HG02798 (cell line): ENCODE results near the gene CHMP2A.

Experiments used
- ATAC-seq: cut with Tn5 transposase; IDR thresholded peaks from one replicate; pipeline ENCODE4 v1.9.1; 2021; ENCODE audit warnings: mild to moderate bottlenecking; ENCODE audit not compliant: unreplicated experiment, poor library complexity

CHMP2A gene

DNA sequence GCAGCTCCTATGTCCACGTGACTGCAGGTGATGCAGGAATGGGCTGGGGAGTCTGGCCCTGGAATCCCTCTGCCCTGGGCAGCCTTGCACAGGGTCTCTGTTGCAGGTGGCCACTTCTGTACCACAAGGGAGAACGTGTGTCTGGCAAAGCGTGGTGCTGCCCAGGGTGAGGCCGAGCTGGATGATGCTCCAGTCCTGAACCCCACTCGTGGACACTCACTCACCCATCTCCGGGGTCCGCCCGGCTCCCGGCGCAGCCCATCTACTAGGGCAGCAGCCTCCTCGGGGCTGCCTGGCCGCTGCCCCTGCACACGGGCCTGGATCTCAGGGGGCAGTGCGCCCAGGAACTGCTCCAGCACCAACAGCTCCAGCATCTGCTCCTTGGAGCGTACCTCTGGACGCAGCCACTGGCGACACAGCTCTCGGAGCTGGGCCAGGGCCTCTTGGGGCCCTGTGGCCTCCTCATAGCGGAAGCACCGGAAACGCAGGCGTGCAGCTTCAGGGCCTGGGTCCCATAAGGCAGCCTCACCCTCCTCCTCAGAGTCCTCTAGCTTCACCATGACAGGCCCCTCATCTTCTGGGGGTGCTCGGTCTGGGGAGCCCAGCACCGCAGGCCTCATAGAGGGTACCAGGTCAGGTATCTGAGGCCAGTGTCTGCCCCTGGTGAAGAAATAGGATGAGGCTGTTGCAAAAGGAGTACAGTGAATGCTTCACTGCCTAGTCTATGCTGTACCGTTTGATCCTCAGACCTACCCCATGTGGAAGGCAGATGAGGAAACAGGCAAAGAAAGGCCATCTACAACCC is 16.1 kb upstream of the CHMP2A start:
- ATAC-seq = no peak

DNA sequence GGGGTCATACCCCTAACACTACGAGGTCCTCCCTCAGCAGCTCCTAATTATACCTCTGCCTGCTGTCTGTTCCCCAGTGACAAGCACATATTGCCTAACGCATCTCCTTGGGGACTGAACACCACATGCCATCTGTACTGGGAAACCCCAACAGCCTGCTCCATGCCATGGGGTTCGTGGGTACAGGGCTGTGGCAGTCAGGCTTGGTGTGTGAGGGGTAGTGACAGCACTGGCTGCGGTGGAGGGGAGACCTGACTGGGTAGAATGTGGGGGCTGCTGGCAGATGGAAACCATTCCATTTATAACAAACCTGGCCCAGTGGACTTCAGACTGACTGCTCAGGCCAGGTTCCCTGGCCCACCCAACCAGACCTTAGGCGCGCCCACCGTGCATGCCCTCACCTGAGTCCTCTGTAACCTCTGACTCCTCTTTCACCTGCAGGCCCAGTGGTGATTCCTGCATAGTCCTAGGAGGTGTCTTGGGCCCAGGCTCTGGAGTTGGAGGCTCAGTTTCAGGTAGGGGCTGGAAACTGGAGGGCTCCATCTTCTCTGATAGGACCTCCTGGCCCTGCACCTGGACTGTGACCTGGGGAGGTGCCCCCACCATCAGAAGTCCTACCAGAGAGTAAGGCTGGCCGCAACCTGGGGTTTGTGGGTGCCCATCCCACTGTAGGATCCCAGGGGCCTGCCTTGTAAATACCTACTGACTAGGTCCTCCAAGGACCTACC is 15.2 kb upstream of the CHMP2A start:
- ATAC-seq = no peak

DNA sequence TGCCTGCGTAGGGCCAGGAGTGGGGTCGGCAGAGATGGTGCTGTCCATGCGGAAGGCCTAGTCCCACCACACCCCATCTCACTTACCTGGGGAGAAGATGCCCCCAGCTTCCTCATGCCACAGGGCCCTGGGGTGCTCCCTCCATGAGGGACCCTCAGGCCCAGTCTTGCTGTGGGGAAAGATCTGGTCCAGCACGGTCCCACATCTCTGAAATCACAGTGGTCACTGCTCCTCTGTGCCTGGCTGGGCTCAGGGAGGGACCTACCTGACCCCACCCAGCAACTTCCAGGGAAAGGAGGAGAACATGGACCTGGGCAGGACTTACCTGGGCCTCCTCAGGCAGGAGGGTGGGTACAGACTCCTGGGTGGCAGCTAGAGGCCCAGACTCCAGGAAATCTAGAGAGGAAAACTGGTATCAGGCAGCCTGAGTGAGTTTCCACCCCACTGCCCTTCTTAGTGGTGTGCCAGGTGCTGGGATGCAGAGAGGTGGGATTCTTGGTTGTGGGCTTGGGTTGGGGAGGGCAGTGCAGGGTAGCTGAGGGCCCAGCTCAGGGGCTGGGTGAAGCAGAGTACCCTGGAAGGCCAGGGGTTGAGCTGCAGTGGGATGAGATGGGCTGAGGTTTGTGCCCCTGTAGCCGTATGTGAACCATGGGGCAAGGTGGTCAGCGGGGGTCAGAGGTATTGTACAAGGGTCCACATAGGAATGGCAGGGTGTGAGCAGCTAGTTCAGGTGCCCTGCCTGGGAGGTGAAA is 14.5 kb upstream of the CHMP2A start:
- no peak for ATAC-seq

DNA sequence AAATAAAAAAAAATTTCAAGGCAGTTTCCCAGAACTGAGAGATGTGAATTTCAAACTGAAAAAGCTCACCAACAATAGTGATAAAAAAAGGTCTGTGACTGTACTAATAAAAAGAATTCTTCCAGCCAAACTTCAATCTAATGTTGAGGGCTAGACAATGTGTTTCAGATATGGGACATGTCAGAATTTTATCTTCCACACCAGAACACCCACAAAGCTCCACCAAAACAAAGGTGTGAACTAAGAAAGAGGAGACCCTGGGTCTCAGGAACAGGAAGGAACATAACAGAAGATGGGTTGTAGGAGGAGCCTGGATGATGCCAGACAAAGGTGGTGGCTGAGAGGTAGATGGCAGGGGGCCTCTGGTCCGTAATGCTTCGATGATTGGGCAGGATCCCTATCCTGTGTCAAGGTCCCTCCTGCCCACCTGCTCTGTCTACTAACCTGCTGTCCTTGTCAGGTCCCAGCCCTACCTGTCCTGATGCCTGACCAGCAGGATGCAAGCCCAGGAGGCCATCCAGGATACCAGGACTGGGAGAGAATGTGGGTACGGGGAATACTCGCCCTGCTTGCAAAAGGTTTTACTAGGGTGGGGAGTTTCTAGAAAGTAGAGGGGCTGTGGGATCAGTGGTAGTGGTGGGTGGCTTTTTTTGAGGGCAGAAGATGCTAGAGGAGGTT is 13.7 kb upstream of the CHMP2A start:
- ATAC-seq = no peak

DNA sequence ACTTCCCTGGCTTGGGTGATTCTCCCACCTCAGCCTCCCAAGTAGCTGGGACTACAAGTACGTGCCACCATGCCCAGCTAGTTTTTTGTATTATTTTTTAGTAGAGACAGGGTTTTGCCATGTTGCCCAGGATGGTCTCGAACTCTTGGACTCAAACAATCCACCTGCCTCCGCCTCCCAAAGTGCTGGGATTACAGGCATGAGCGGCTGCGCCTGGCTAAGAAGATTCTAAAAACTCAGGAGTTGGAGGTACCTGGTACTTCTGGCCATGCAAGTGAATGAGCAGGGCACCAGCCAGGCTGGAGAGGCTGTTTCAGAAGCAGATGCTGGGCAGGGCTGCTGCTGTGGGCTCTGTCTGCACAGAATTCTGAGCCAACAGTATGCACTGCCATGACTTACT is 12.1 kb upstream of the CHMP2A start:
- ATAC-seq = no peak

DNA sequence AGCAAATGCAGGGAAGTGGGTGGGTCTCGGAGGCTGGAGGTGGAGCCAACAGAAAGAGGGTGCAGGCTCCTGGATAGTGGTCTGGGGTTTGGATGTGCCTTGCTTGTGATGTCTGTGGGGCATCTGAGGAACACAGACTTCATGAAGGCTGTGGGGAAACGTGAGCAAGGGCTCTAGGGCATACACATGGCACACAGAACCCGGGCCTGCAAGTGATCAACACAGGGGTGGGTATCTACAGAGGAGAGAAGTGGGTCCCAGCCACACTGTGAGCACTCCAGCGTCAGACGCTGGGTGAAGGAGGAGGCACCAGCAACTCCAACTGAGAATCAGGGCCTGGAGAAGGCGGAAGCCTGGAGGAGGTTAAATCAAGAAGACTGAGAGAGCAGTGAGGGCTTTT is 8.9 kb upstream of the CHMP2A start:
- no peak for ATAC-seq

DNA sequence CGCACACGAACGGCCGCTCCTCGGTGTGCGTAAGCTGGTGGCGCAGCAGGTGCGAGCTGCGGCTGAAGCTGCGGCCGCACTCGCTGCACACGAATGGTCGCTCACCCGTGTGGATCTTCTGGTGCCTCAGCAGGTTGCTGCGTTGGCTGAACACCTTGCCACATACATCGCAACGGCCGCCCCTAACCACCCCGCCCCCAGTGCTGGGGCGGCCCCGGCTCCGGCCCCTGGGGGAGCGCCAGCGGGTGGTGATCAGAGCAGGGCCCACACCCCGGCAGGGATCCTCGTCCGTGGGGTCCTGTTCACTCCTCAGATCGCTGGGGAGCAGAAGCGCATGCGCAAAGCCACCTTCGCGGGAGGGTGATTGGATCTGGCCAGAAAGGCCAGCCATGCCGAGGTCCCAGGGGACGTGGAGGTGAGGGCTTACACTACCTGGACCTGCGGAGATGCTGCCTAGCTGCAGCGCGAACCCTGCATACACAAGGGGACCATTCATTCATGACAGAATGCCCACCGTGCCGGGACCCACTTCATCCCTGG is 8.2 kb upstream of the CHMP2A start:
- no peak for ATAC-seq

DNA sequence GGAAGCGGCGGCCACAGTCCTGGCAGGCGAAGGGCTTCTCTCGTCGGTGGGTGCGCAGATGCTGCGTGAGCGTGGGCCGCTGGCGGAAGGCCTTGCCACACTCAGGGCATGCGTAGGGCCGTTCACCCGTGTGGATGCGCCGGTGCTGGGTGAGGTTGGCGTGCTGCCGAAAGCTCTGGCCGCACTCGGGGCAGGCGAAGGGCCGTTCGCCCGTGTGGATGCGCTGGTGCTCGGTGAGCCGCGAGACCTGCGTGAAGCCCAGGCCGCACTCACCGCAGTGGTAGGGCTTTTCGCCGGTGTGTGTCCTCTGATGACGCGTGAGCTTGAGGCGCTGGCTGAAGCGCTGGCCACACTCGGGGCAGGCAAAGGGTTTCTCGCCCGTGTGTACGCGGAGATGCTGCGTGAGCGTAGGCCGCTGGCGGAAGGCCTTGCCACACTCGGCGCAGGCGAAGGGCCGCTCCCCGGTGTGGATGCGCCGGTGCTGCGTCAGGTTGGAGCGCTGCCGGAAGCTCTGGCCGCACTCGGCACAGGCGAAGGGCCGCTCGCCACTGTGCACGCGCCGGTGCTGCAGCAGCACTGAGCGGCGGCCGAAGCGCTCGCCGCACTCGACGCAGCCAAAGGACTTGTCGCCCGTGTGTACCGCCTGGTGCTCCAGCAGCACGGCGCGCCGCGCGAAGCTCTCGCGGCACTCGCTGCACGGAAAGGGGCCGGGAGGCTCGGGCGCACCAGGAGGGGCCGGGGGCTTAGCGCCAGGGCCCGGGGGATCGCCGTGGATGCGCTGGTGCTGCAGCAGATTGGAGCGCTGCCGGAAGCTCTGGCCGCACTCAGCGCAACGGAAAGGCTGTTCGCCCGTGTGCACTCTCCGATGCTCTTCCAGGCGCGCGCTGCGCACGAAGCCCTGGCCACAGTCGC is 7.5 kb upstream of the CHMP2A start:
- ATAC-seq = no peak

DNA sequence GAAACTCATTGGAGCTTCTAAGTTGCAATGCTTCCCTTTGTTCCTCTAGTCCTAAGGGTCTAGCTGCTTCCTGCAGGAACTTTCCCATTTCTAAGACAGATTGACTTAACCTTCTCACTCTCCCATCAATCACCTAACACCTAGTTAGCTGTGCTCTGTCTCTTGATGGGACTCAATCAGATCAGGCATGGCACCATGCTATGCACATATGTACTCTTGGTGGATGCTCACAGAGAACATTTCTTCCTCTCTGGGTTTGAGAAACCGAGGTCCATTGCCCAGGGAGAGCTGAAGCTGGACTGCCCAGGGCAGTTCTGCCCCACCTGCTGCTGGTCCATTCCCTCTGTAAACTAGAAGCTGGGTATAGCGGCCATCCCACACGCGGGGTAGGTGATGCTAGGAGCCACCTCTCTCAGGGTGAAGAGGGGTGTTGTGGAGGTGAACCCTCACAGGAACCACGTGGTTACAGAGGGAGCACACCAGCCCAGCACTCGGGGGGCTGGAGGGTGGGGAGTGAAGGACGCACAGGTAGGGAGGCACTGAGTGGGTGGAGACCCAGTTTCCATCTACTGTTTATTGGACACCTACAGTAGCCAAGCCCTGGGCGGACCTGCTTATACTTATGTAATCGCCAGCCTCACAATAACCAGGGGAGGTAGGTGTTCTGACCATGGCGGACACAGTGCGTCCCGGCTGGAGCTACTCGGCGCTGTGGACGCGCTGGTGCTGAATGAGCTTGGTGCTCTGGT is 6.6 kb upstream of the CHMP2A start:
- ATAC-seq = no peak

DNA sequence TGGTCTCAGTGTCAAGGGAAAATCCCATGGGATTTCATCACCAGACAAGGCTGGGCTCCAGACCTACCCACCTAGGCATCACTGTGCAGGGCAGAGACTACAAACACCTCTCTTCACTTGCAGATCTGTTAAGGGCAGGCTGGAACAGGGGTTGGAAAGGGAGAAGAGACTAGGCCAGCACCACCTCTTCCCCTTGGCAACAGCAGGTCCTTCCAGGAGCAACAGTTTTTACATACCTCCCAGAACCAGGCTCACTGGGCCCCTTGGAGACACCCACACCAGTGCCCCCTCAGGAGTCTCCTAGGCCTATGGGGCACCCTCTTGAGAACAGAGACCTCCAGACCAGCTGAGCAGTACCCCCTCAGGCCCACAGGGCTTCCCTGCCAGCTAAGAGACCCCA is 6.0 kb upstream of the CHMP2A start:
- ATAC-seq = no peak

DNA sequence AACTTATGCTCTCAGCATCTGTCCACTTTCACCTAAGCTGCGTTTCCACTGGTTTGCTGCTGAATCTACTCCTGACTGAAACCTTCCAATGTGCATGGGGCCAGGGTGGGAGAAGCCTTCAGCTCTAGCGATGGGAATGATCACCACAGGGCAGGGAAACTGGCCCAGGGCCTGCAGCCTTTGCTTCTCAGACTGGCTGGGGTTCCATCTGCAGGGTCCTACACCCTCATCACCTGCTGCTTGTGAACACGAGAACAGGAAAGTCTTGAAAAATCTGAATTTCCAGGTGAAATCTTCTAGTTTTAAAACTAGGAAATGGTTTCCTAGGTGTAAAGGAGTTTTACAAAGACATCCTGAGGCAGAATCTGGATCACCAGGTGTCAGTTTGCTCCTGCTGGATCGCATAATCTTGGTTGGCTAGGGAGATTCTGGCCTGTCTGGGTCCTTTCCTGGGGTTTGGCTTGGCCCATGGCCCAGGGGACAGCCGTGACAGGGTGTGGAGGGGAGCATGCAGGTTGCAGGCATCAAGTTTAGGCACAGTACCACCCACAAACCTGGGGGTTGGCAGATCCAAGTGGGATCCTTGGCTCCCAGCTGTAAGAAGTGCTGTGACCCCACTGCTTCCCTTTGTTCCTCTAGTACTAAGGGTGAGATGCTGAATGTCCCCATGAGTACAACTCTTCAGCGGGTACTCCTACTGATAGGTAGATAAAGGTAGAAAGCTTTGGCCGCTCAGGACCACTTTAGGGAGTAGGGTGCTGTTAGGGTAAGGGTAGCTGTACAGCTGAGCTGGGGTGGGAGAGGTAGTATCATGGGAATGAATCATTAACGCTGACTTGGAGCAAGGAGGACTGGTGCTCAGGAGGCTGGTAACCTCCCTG is 5.3 kb upstream of the CHMP2A start:
- ATAC-seq = no peak

DNA sequence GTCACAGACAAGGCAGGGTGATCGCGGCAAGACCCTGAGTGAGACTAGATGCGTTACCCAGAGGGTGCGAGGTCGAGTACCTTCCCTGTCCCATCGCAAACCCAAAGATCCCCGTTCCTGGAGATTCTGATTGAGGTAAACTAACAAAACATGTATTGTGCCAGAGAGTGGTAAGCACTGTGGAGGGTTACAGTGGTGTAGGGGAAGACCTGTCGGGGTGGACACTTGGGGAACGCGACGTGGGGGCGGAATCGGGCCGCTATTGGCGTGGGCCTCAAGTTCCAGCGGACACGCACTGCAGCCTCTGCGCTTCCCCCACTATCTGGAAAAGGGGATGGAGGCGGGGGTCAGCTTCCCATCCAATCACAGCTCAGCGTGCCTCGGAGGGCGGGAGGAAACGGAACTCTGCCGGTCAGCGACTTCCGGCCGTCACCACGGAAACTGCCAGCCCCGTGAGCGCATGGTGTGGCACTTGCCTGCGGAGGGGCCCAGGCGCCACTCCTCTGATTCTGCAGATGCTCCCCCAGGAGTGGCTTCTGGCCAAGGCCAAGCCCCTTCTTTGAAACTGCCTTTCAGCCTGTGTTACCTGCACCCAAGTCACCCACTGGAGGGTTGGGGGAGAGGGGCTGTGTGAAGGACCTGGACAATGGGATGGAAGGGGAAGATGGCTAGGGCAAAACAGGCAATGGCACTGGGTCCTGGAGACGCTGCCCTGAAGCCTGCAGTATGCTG is 4.5 kb upstream of the CHMP2A start:
- ATAC-seq = peak; percentile 26

DNA sequence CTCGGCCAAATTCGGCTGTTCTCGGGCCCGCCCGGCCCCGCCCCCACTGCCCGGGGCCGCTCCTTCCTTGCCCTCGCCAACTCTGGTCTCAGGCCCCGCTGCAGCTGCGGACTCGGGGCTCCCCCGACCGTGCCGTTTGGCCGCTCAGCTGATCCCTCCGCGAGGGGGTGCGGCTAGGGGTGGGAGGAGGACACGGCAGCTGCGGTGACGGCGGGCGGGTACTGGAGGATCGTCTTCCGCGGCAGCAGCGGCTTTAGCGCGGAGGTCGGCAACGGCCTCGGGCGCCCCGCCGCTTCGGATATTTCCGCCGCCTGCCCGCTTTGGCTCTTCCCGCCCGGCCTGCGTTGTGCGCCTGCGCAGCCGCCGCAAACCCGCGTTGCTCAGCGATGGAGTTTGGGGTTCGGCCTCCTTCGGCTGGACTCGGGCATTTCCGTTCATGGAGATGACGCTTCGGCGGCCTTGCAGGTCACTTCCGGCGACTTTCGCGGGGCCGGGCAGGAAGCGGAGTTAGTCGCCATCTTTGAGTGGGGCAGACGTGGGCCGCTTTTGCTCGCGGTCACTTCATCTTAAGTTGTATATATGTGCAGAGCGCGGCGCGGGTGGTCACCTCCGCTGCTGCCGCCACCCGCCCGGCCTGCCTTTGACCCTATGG is 3.8 kb upstream of the CHMP2A start:
- ATAC-seq = peak; percentile 62

DNA sequence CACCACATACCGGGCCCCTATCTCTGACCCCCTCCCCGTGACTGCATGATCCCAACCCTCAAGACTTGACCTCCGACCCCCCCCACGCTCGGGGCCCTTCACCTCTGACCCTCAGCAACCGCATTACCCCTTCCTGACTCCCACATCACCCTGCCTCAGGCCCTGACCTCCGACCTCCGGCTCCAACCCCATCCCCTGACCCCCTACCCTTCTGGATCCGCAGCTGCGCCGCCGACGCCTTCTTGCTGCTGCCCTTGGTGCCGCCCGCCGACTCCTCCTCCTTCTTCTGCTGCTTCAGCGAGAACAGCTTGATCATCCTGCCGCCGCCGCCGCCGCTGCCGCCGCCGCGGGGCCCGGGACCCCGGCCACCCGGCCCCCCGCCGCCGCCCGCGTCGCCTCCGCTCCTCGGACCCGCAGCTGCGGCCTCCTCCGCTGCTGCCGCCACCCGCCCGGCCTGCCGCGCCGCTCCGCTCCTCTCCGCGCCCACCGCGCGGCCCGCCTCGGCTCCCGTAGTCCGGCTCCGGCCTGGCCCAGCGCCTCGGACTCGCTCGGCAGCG is 3.2 kb upstream of the CHMP2A start, which contains the start of gene UBE2M:
UBE2M (minus strand) TSS at position 546 of the 557 bp plus-strand sequence; CDS start at position 316, 230 bp downstream.
- peak; percentile 0 for ATAC-seq

DNA sequence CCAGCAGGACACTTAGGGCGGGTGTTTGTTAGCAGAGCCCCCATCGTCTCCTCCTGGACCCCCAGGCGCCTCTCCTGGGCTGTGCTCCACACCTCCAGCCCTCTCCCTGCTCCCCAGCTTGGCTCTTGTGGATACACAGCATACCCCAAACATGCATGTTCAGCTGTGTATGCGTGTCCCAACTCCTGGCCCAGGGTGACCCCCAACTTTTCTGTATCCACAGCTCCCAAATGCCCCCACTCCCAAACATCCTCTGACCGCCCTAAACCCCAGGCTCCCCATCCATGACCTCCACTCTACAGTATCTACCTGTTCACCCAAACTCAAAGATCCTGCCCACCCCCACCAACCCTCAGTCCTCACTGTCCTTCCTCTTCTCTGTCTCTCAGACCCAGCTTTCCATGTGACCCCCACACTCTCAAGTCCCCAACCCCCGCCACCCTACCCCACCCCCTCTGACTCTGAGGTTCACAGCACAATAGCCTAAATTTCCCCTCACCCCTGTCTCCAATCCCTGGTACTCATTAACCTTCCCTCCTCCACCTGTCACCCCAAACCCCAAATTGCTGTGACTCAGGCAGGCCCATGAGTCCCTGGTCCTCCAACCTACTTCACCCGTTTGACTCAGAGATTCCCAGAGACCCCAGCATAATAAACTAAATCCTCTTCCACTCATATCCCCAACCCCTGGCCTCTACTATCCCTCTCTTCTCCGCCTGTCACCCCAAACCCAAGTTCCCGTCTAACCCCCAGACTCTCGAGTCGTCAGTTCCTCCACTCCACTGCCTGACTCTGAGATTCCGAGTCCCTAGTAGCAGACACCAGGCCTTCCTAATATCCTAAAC is 2.5 kb upstream of the CHMP2A start:
- ATAC-seq = no peak
